Astrocyte (in vitro differentiated cells and primary cell): ENCODE results near the gene PRDX3.

Experiments used
- EZH2 ChIP-seq: IDR thresholded peaks from 2 replicates; pipeline ENCODE4 v1.6.1; 2012; ENCODE audit warnings: mild to moderate bottlenecking, low read length, inconsistent platforms; ENCODE audit not compliant: insufficient read depth
- TF ChIP-seq, protein P1 (sequence below): IDR thresholded peaks from 2 replicates; pipeline ENCODE4 v1.5.1; 2011; ENCODE audit warnings: low read depth, mild to moderate bottlenecking, inconsistent platforms, low read length, moderate library complexity; ENCODE audit not compliant: insufficient read depth

DNA sequence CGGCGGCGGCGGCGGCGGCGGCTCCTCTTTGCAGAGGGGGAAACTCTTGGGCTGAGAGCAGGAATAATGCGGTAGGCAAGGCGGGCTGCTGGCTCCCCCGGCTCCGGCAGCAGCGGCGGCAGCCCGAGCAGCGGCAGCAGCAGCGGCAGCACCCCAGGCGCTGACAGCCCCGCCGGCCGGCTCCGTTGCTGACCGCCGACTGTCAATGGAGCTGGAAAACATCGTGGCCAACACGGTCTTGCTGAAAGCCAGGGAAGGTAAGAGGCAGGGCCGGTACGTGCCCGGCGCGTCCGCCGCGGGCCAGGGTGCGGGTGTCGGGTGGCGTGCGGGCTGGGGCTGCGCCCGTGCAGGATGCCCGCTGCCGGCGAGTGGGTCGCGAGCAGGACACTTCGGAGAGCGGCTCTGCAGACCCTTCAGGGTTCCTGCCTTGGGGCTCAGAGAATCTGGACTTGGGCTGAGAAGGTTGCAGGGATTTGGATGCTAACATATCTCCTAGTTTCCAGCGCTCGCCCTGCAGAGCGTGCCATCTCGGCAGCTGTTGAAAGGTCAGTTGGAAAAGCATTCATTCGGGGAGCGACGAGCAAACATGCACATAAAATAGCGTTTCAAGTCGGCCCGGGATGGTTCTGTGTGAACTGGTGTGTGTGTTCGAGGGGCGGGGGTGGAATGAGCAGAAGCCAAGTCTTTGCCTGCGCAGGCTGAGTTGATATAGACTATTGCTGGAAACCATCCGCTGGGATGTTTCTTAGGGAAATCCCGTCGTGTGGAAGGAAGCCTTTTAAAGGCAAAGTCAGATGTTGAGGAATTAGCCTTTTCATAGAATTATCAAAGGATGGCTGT lies 29.3 kb upstream of the PRDX3 start:
- TF ChIP-seq, protein P1, sequence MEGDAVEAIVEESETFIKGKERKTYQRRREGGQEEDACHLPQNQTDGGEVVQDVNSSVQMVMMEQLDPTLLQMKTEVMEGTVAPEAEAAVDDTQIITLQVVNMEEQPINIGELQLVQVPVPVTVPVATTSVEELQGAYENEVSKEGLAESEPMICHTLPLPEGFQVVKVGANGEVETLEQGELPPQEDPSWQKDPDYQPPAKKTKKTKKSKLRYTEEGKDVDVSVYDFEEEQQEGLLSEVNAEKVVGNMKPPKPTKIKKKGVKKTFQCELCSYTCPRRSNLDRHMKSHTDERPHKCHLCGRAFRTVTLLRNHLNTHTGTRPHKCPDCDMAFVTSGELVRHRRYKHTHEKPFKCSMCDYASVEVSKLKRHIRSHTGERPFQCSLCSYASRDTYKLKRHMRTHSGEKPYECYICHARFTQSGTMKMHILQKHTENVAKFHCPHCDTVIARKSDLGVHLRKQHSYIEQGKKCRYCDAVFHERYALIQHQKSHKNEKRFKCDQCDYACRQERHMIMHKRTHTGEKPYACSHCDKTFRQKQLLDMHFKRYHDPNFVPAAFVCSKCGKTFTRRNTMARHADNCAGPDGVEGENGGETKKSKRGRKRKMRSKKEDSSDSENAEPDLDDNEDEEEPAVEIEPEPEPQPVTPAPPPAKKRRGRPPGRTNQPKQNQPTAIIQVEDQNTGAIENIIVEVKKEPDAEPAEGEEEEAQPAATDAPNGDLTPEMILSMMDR, result no peak
- TF ChIP-seq EZH2, result no peak
